H9 (cell line): ENCODE results near the gene COG6. TPM values are rescaled to one million over a fixed set of nuclear protein-coding genes. Genes with fewer than 3 reads are reported as not detected.

ENCODE experiments used
- DNase-seq: peaks from one replicate; pipeline ENCODE4 v3.0.0-alpha.2; 2017
- H2AFZ ChIP-seq: one replicate; pipeline ENCODE4 v1.6.1; 2013; ENCODE audit warnings: mild to moderate bottlenecking, low read length, control low read depth, moderate library complexity
- H2AK5ac ChIP-seq: 2 replicates; pipeline ENCODE4 v1.6.1; 2013; ENCODE audit warnings: low read length, control low read depth, mixed read lengths; ENCODE audit not compliant: insufficient read length
- H2BK120ac ChIP-seq: one replicate; pipeline ENCODE4 v1.6.1; 2013; ENCODE audit warnings: low read depth, mild to moderate bottlenecking, low read length, control low read depth, inconsistent platforms; ENCODE audit not compliant: poor library complexity, severe bottlenecking
- H2BK12ac ChIP-seq: 2 replicates; pipeline ENCODE4 v1.6.1; 2013; ENCODE audit warnings: low read length, control low read depth, mixed read lengths, low read depth; ENCODE audit not compliant: insufficient read length
- H2BK15ac ChIP-seq: 2 replicates; pipeline ENCODE4 v1.6.1; 2013; ENCODE audit warnings: low read depth, low read length, control low read depth
- H2BK20ac ChIP-seq: one replicate; pipeline ENCODE4 v1.6.1; 2013; ENCODE audit warnings: low read depth, mild to moderate bottlenecking, low read length, control low read depth, inconsistent platforms; ENCODE audit not compliant: poor library complexity, severe bottlenecking
- H2BK5ac ChIP-seq: 2 replicates; pipeline ENCODE4 v1.6.1; 2013; ENCODE audit warnings: low read length, control low read depth, mixed read lengths; ENCODE audit not compliant: insufficient read length
- H3K14ac ChIP-seq: 2 replicates; pipeline ENCODE4 v1.6.1; 2013; ENCODE audit warnings: low read length, control low read depth; ENCODE audit not compliant: insufficient read depth
- H3K18ac ChIP-seq: 2 replicates; pipeline ENCODE4 v1.6.1; 2013; ENCODE audit warnings: low read depth, mild to moderate bottlenecking, mixed read lengths, low read length, control low read depth; ENCODE audit not compliant: insufficient read length
- H3K23ac ChIP-seq: 2 replicates; pipeline ENCODE4 v1.6.1; 2013; ENCODE audit warnings: low read length, control low read depth, mixed read lengths, low read depth; ENCODE audit not compliant: insufficient read length
- H3K23me2 ChIP-seq: 2 replicates; pipeline ENCODE4 v1.6.1; 2013; ENCODE audit warnings: low read depth, mild to moderate bottlenecking, mixed read lengths, low read length, control low read depth; ENCODE audit not compliant: insufficient read length, poor library complexity, severe bottlenecking
- H3K27ac ChIP-seq: 2 replicates; pipeline ENCODE4 v1.5.1; 2013; ENCODE audit warnings: low read length, control low read depth, mixed read lengths, low read depth; ENCODE audit not compliant: insufficient read length
- H3K27me3 ChIP-seq: 2 replicates; pipeline ENCODE4 v1.6.1; 2013; ENCODE audit warnings: low read length, control low read depth, inconsistent platforms; ENCODE audit not compliant: insufficient read depth
- H3K4ac ChIP-seq: 2 replicates; pipeline ENCODE4 v1.6.1; 2013; ENCODE audit warnings: low read depth, mild to moderate bottlenecking, control low read depth, inconsistent platforms, low read length, moderate library complexity
- H3K4me1 ChIP-seq: 2 replicates; pipeline ENCODE4 v1.6.1; 2013; ENCODE audit warnings: low read length, control low read depth, inconsistent platforms; ENCODE audit not compliant: insufficient read depth
- H3K4me2 ChIP-seq: 2 replicates; pipeline ENCODE4 v1.6.1; 2013; ENCODE audit warnings: low read length, control low read depth, mixed read lengths; ENCODE audit not compliant: insufficient read length, insufficient read depth
- H3K56ac ChIP-seq: 2 replicates; pipeline ENCODE4 v1.6.1; 2013; ENCODE audit warnings: low read depth, mild to moderate bottlenecking, mixed read lengths, low read length, control low read depth; ENCODE audit not compliant: insufficient read length
- H3K79me1 ChIP-seq: 2 replicates; pipeline ENCODE4 v1.6.1; 2013; ENCODE audit warnings: low read depth, mild to moderate bottlenecking, moderate library complexity, low read length, control low read depth, inconsistent platforms; ENCODE audit not compliant: insufficient read depth, poor library complexity, severe bottlenecking
- H3K79me2 ChIP-seq: 2 replicates; pipeline ENCODE4 v1.6.1; 2013; ENCODE audit warnings: low read length, control low read depth, inconsistent platforms; ENCODE audit not compliant: insufficient read depth
- H3K9ac ChIP-seq: 2 replicates; pipeline ENCODE4 v1.6.1; 2013; ENCODE audit warnings: low read length, control low read depth, mixed read lengths; ENCODE audit not compliant: insufficient read length; ENCODE audit errors: extremely low read depth
- H3K9me3 ChIP-seq: one replicate; pipeline ENCODE4 v1.6.1; 2013; ENCODE audit warnings: low read depth, low read length, inconsistent platforms; ENCODE audit not compliant: control insufficient read depth
- H3T11ph ChIP-seq: one replicate; pipeline ENCODE4 v1.6.1; 2013; ENCODE audit warnings: mild to moderate bottlenecking, low read length, control low read depth, inconsistent platforms
- H4K20me1 ChIP-seq: one replicate; pipeline ENCODE4 v1.6.1; 2013; ENCODE audit not compliant: control insufficient read depth, insufficient read length, insufficient read depth
- H4K5ac ChIP-seq: 2 replicates; pipeline ENCODE4 v1.6.1; 2013; ENCODE audit warnings: low read depth, mild to moderate bottlenecking, mixed read lengths, low read length, control low read depth; ENCODE audit not compliant: insufficient read length
- H4K8ac ChIP-seq: replicated peaks from 2 replicates; pipeline ENCODE4 v1.6.1; 2013; ENCODE audit warnings: low read length, control low read depth, mixed read lengths, low read depth; ENCODE audit not compliant: insufficient read length
- H4K91ac ChIP-seq: 2 replicates; pipeline ENCODE4 v1.6.1; 2013; ENCODE audit warnings: low read depth, mild to moderate bottlenecking, moderate library complexity, mixed read lengths, low read length, control low read depth; ENCODE audit not compliant: insufficient read length
- H3K27ac Mint-ChIP-seq, 3 experiments: 2 replicates in 2 of 3; 3 replicates in 1 of 3; pipeline ENCODE4 v1.8.0; 2020 to 2021; ENCODE audit warnings: mixed read lengths in 3 of 3, mild to moderate bottlenecking in 1 of 3, moderate library complexity in 1 of 3
- H3K27me3 Mint-ChIP-seq: 2 replicates; pipeline ENCODE4 v1.8.0; 2021; ENCODE audit warnings: low read depth, mild to moderate bottlenecking, moderate library complexity, mixed read lengths
- H3K36me3 Mint-ChIP-seq, 3 experiments: 2 replicates in 2 of 3; 3 replicates in 1 of 3; pipeline ENCODE4 v1.8.0; 2020 to 2021; ENCODE audit warnings: low read depth in 3 of 3, mixed read lengths in 3 of 3; ENCODE audit not compliant: insufficient read depth in 1 of 3
- H3K4me1 Mint-ChIP-seq, 2 experiments: 2 replicates each; pipeline ENCODE4 v1.8.0; 2020; ENCODE audit warnings: mixed read lengths in 2 of 2
- H3K4me3 Mint-ChIP-seq, 2 experiments: 2 replicates in 1 of 2; 3 replicates in 1 of 2; pipeline ENCODE4 v1.8.0; 2020 to 2021; ENCODE audit warnings: mild to moderate bottlenecking in 2 of 2, mixed read lengths in 2 of 2, moderate library complexity in 1 of 2
- H3K9me3 Mint-ChIP-seq, 2 experiments: 2 replicates in 1 of 2; 3 replicates in 1 of 2; pipeline ENCODE4 v1.8.0; 2020; ENCODE audit warnings: mild to moderate bottlenecking in 2 of 2, mixed read lengths in 2 of 2, moderate library complexity in 1 of 2
- WGBS: extraction: QIAGEN DNeasy Blood & Tissue Kit; methylation state at CpG from one replicate; pipeline ENCODE4 v1.1.7; 2013; ENCODE audit warnings: missing lambda C conversion rate, low lambda C conversion rate, mixed read lengths; ENCODE audit not compliant: insufficient read length; ENCODE audit errors: extremely low coverage; 5-methylcytosine and 5-hydroxymethylcytosine counted together
- total RNA-seq: library from RNA; stranded (reverse); gene quantifications from 2 replicates; pipeline ENCODE4 v1.2.1, GENCODE V29; 2021
- TF ChIP-seq, protein P1 (sequence below): fragments of 200-600 bp; sonication (generic); conservative IDR thresholded peaks from 3 replicates; pipeline ENCODE4 v1.8.0; 2021; ENCODE audit warnings: antibody characterized with exemption, mild to moderate bottlenecking

The COG6 gene
- total RNA-seq, 1 experiment from 2014 or later: 23.7 TPM

DNA sequence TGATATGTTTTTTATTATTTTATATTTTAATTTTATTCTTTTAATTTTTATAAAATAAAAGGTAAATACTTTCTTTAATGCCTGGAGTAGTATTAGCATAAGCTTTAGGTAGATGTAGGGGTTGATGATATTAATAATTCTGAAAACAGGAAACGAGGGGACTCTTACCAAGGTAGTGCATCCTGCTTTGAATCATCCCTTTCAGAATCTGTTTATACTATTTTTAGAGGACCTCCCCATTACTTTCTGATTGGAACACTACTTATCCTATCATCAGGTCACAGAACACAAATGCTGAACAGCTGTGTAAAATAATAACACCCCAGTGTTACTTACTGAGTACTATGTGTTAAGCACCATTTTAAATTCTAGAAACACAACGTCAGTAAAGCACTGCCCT, 27.3 kb downstream of the COG6 start:
- no peak overlapping the region for H4K8ac ChIP-seq
- H3K23ac ChIP-seq: no peak overlapping the region
- H3K79me1 ChIP-seq: no peaks in the 10 kb centered on the region
- no peak overlapping the region for H2AK5ac ChIP-seq
- H3K27me3 ChIP-seq: no peaks in the 10 kb centered on the region
- no peak overlapping the region for H2BK5ac ChIP-seq
- Mint-ChIP-seq H3K9me3 (peaks cover 2 to 5% of the 10 kb centered on the region in 2 experiments; a peak in 3 of 5 replicates), H3K4me1 (no peaks in the 10 kb centered on the region), H3K4me3 (no peak overlapping the region), H3K27me3 (no peaks in the 10 kb centered on the region), H3K27ac (no peak overlapping the region), H3K36me3 (peaks cover 10 to 26% (median 22%) of the 10 kb centered on the region in 3 experiments)
- no peak overlapping the region for H3K27ac ChIP-seq
- no peak overlapping the region for H3K18ac ChIP-seq
- no peak overlapping the region for H2BK120ac ChIP-seq
- no peaks in the 10 kb centered on the region for H3K4me1 ChIP-seq
- DNase-seq: no peak
- H2BK12ac ChIP-seq: no peak overlapping the region
- H2AFZ ChIP-seq: no peak overlapping the region
- no peaks in the 10 kb centered on the region for H3K79me2 ChIP-seq
- TF ChIP-seq, protein P1, sequence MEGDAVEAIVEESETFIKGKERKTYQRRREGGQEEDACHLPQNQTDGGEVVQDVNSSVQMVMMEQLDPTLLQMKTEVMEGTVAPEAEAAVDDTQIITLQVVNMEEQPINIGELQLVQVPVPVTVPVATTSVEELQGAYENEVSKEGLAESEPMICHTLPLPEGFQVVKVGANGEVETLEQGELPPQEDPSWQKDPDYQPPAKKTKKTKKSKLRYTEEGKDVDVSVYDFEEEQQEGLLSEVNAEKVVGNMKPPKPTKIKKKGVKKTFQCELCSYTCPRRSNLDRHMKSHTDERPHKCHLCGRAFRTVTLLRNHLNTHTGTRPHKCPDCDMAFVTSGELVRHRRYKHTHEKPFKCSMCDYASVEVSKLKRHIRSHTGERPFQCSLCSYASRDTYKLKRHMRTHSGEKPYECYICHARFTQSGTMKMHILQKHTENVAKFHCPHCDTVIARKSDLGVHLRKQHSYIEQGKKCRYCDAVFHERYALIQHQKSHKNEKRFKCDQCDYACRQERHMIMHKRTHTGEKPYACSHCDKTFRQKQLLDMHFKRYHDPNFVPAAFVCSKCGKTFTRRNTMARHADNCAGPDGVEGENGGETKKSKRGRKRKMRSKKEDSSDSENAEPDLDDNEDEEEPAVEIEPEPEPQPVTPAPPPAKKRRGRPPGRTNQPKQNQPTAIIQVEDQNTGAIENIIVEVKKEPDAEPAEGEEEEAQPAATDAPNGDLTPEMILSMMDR: no peak
- H2BK15ac ChIP-seq: no peak overlapping the region
- no CpG with 5 or more reads among the region's 2 CpGs for WGBS
- H3K14ac ChIP-seq: no peak overlapping the region
- H4K5ac ChIP-seq: no peak overlapping the region
- no peak overlapping the region for H4K91ac ChIP-seq
- no peak overlapping the region for H3K9ac ChIP-seq
- no peak overlapping the region for H3K4ac ChIP-seq
- no peak overlapping the region for H2BK20ac ChIP-seq
- H3K56ac ChIP-seq: no peak overlapping the region
- no peaks in the 10 kb centered on the region for H4K20me1 ChIP-seq
- H3K4me2 ChIP-seq: no peak overlapping the region
- no peak overlapping the region for H3T11ph ChIP-seq
- H3K9me3 ChIP-seq: no peaks in the 10 kb centered on the region
- no peaks in the 10 kb centered on the region for H3K23me2 ChIP-seq
